GM13976 (cell line): ENCODE results near the gene GNG2.

Experiments
- DNase-seq: peaks from one replicate; pipeline ENCODE4 v3.0.0; 2012; ENCODE audit warnings: low spot score
- CTCF ChIP-seq: IDR thresholded peaks from 2 replicates; pipeline ENCODE4 v1.5.1; 2012; ENCODE audit warnings: borderline replicate concordance, mild to moderate bottlenecking; ENCODE audit not compliant: insufficient read depth; ENCODE audit errors: extremely low read depth, missing control alignments, control extremely low read depth
- in situ Hi-C: fragments of 300-500 bp; cut with MboI; formaldehyde crosslinking; loops from one replicate; pipeline ENCODE4 v1.12.0; 2022; ENCODE audit warnings: low sequenced_read_pairs, mixed read lengths, inconsistent platforms; ENCODE audit not compliant: unreplicated experiment

The GNG2 gene

GRCh38 chr14:51844081-51844881, 16.1 kb upstream of the GNG2 start:
- no peak for TF ChIP-seq CTCF
- peak; percentile 30 for DNase-seq
- in situ Hi-C loops, result no loop called here

- DNase-seq, result no peak
- in situ Hi-C loops, result no loop called here
- TF ChIP-seq CTCF, result no peak
Observed at GRCh38 chr14:51845811-51846210, 14.6 kb upstream of the GNG2 start.

GRCh38 chr14:51846631-51847488, 13.6 kb upstream of the GNG2 start:
- DNase-seq, result peak; percentile 77
- no peak for TF ChIP-seq CTCF
- in situ Hi-C loops, result no loop called here

- TF ChIP-seq CTCF, result no peak
- in situ Hi-C loops, result no loop called here
- DNase-seq, result no peak
Observed at GRCh38 chr14:51847489-51847796, 13.0 kb upstream of the GNG2 start.

GRCh38 chr14:51848120-51848519, 12.3 kb upstream of the GNG2 start:
- in situ Hi-C loops, result no loop called here
- DNase-seq, result no peak
- TF ChIP-seq CTCF, result no peak

- no peak for TF ChIP-seq CTCF
- in situ Hi-C loops, result no loop called here
- no peak for DNase-seq
Observed at GRCh38 chr14:51849097-51849496, 11.3 kb upstream of the GNG2 start.
